ENCODE results near the gene ULBP2.

- no peak for TF ChIP-seq CTCF (conservative IDR thresholded peaks at IDR 0.05)
- no peak for TF ChIP-seq EZH2 (IDR thresholded peaks at IDR 0.05; ENCODE audit: low read depth)
Measured at GRCh38 chr6:149950423-149950822, 8.6 kb downstream of the ULBP2 start.

Measured in PC-9 (cell line).